Stomach smooth muscle (tissue), 2 donors: ENCODE results near the gene BCAP31.
"Not testable (repeated sequence)": the region's sequence is repeated elsewhere in the genome, so short reads cannot be mapped to it uniquely, and the experiment has no call there.

Experiments
- H3K27ac ChIP-seq: one replicate; pipeline ENCODE4 v1.7.0; 2013; ENCODE audit warnings: mild to moderate bottlenecking, low read length, inconsistent platforms
- H3K27me3 ChIP-seq, 2 donors: one replicate each; pipeline ENCODE4 v1.7.0; 2013; ENCODE audit warnings: low read length in 2 of 2; ENCODE audit not compliant: insufficient read depth in 2 of 2, control insufficient read depth in 1 of 2
- H3K36me3 ChIP-seq, 2 donors: one replicate each; pipeline ENCODE4 v1.7.0; 2013; ENCODE audit warnings: low read length in 2 of 2; ENCODE audit not compliant: control insufficient read depth in 2 of 2, insufficient read depth in 2 of 2
- H3K4me1 ChIP-seq: one replicate; pipeline ENCODE4 v1.7.0; 2013; ENCODE audit warnings: low read length; ENCODE audit not compliant: control insufficient read depth, insufficient read depth
- H3K4me3 ChIP-seq, 2 donors: one replicate each; pipeline ENCODE4 v1.7.0; 2013; ENCODE audit warnings: low read length in 2 of 2
- H3K9ac ChIP-seq, 2 donors: one replicate each; pipeline ENCODE4 v1.7.0; 2013; ENCODE audit warnings: low read length in 2 of 2, mild to moderate bottlenecking in 1 of 2
- H3K9me3 ChIP-seq, 2 donors: one replicate each; pipeline ENCODE4 v1.7.0; 2013; ENCODE audit warnings: low read length in 2 of 2; ENCODE audit not compliant: control insufficient read depth in 2 of 2
- donor health status: healthy.
- donor health status: Pancreatic carcinoma.

BCAP31 gene

DNA sequence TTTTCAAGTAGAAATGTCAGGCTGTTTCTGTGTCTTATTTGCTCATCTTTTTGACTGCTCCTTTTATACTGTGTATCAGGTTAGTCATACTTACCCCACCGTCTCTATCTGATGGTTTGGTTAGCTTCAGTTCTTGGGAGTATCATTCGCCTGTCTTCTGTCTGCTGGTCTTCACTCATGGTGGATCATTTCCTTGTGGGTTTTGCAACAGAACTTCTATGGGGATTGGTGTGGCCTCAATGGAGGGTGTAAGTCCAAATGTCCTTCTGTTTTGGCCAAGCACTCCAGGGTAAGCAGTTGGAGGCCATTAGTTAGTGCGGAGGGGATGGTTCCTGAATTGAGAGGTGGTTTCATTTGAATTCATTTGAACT lies 7.6 kb upstream of the BCAP31 start:
- no peak overlapping the region for H3K9ac ChIP-seq
- peaks cover 23% of the 10 kb centered on the region for H3K4me1 ChIP-seq
- no peak overlapping the region for H3K4me3 ChIP-seq
- peaks cover 0 to 7% of the 10 kb centered on the region in 2 donors for H3K9me3 ChIP-seq
- H3K27me3 ChIP-seq: peaks cover 0 to 10% of the 10 kb centered on the region in 2 donors
- no peak overlapping the region for H3K27ac ChIP-seq
- peaks cover 0 to 8% of the 10 kb centered on the region in 2 donors for H3K36me3 ChIP-seq

DNA sequence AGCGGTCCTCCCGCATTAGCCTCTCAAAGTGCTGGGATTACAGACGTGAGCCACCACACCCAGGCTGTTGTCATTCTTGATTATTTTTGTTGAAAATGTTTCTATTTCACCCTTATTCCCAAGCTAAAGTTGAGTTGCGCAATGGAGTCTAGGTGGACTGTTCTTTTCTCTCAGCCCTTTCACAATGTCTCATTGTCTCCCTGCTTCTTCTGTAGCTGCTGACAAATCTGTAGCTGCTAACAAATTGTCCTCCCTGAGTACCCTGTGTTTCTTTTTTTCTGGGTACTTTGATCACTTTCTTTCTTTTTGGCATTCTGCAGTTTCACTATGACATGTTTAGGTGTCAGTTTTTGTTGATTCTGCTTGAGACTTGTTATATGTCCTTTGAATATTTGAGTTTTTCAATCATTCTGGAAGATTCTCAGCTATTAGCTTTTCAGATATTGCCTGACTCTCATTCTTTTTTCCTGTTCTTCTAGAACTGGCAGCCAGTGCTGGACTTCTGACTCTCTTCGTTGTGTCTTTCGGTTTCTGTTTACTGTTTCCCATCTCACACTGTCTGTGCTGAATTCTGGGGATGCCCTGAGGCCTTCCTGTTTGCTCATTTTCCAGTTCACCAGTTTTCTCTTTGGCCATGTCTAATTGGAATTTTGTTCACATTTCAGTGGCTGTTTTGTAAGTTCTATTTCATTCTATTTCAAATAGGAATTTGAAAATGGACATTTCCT lies 7.1 kb upstream of the BCAP31 start:
- Histone ChIP-seq H3K4me3 (no peak overlapping the region), H3K27me3 (peaks cover 0 to 10% of the 10 kb centered on the region in 2 donors), H3K27ac (no peak overlapping the region)

DNA sequence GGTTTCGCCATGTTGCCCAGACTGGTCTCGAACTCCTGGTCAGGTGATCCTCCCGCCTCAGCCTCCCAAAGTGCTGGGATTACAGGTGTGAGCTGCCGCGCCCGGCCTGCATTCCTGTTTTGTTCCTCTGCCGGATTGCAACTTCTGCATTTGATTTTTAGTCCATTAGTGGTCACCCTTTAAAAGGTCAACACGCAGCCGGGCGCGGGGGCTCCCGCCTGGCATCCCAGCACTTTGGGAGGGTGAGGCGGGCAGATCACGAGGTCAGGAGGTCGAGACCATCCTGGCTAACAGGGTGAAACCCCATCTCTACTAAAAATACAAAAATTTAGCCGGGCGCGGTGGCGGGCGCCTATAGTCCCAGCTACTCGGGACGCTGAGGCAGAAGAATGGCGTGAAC lies 5.9 kb upstream of the BCAP31 start:
- not testable (repeated sequence) for H3K27ac ChIP-seq, H3K9ac ChIP-seq, H3K9me3 ChIP-seq, H3K4me3 ChIP-seq, H3K27me3 ChIP-seq, H3K36me3 ChIP-seq
- H3K4me1 ChIP-seq: peaks cover 40% of the 10 kb centered on the region

More for the DNA sequence above, 7.1 kb upstream of the BCAP31 start:
- Histone ChIP-seq H3K36me3 (peaks cover 0 to 4% of the 10 kb centered on the region in 2 donors), H3K9me3 (peaks cover 0 to 7% of the 10 kb centered on the region in 2 donors), H3K4me1 (peaks cover 29% of the 10 kb centered on the region), H3K9ac (no peak overlapping the region)

DNA sequence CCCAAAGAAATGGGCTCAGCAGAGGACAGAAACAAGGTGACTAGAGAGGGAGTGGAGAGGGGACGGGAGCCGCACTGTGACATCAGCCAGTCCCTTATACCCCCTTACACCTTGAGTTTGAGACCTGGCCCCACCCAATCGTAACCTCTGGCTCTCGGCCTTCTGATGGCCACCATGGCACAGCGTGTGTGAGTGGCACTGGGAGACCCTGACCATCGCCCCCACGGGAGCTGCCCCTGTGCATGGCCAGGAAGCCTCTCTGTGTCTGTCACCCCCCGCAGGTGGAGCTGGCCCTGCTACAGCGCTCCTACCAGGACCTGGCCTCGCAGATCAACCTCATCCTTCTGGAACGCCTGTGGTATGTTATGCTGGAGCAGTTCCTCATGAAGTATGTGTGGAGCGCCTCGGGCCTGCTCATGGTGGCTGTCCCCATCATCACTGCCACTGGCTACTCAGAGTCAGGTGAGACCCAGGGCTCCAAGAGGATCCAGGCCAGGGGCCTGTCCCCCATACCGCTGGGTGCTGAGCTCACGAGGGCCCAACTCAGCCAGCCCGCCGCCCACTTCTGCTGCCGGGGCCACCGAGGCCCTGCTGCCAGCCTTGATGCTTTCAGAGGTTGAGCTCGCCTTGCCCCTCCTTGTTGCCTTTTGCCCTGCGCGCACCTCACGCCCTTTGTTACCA lies 4.9 kb upstream of the BCAP31 start:
- Histone ChIP-seq H3K36me3 (peaks cover 0 to 3% of the 10 kb centered on the region in 2 donors), H3K9me3 (peaks cover 0 to 7% of the 10 kb centered on the region in 2 donors), H3K4me1 (peaks cover 44% of the 10 kb centered on the region), H3K9ac (no peak overlapping the region), H3K27ac (no peak overlapping the region), H3K27me3 (peaks cover 0 to 6% of the 10 kb centered on the region in 2 donors), H3K4me3 (no peak overlapping the region)

DNA sequence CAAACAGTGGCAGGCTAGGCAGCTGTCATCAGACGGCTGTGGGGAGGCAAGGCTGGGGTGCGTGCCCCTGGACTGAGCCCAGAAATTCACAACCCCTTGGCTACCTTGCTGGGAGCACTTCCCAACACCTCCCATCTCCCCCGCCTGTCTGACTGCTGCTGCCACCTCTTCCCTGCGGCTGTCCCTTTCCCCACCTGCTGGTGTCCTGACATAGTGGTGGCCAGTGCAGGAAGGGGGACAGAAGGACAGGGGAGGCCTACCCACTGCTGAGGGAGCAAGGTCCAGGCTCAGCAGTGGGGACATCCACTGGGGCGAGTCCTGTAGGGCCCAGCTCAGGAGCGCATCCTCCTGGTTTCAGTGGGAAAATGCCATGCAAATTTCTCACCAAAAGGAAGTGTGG lies 3.9 kb upstream of the BCAP31 start:
- Histone ChIP-seq H3K9ac (peak overlapping the region in 1 of 2 donors; percentile 38), H3K4me1 (peaks cover 51% of the 10 kb centered on the region), H3K4me3 (peak overlapping the region; percentile 19 to 57), H3K27me3 (peaks cover 0 to 7% of the 10 kb centered on the region in 2 donors), H3K27ac (peak overlapping the region; percentile 75), H3K36me3 (peaks cover 0 to 3% of the 10 kb centered on the region in 2 donors), H3K9me3 (peaks cover 0 to 7% of the 10 kb centered on the region in 2 donors)

DNA sequence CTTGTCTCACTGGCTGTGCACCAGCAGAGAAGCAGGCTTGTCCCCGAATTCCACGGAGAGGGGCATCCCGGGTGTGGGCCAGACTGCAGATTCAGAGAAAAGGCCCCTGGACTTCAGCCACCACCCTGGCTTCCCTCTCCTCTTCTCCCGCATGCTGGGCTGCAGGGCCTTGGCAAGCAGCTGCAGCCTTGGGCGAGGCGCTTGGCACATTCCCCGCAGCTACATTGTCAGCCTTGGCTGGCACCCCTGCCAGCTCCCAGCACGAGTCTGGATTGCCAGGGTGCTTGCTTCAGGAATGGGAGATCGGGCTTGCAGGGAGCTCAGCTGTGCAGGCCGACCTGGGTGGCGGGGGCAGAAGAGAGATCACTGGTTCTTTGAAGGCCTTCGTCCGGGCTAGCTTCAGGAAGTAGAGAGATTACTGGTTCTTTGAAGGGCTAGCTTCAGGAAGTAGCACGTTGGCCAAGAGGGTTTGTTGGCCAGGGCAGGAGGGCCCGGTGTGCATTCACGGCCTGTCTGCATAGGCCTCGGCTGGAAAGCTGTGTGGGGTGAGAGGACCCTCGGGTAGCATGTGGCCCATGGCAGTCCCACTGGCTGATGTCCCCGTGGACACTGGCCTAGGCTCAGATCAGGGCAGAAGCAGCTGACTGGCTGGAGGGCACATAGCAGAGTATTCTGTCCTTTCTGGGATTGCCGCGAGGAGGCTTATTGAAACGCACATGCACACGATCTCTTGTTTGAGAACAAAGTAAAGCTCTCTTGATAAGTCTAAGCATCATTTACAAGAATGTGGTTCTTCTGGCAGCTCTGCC lies 3.1 kb upstream of the BCAP31 start:
- Histone ChIP-seq H3K9me3 (peaks cover 0 to 7% of the 10 kb centered on the region in 2 donors), H3K9ac (peak overlapping the region; percentile 29 to 38), H3K36me3 (peaks cover 0 to 3% of the 10 kb centered on the region in 2 donors), H3K4me1 (peaks cover 57% of the 10 kb centered on the region), H3K27ac (peak overlapping the region; percentile 75), H3K4me3 (peak overlapping the region; percentile 22 to 57), H3K27me3 (peaks cover 0 to 8% of the 10 kb centered on the region in 2 donors)

DNA sequence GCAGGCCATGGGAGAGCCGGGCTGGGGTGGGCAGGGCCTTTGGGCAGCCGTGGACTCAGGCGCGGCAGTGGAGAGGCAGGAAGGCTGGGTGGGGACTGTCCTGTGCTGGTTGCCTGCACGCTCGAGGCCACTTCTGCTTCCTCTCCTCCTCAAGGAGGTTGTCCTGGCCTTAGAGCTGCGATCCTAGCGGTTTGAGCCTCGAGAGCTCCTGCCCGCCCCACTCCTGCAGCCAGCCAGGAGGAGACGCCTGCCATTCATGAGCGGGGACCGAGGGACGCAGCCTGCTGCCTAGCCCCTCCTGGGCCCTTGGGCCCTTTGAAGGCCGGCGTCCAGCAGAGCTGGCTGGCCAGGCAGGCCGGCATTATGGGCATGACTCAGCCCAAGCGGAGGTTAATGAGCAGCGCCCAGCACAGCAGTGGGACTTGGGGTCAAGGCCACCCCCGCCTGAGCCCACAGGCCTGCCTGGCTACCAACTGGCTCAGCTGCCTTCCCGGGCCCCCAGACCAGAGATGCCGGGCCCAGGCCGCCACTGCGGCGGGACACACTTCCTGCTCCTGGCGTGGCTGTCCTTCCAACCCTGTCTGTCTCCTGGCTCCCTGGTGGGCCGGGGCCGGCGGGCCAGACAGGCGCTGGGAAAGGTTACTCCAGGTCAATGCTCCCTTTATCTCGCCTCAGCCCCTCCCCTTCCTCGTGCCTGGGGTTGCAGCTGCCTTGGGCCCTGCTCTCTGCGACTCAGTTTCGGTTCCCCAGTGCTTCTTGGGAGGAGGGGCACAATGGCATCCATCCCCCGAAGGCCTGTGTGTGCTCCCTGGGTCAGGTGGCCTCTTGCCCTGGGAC lies 2.3 kb upstream of the BCAP31 start:
- peaks cover 0 to 8% of the 10 kb centered on the region in 2 donors for H3K27me3 ChIP-seq
- H3K27ac ChIP-seq: peak overlapping the region; percentile 75
- H3K4me1 ChIP-seq: peaks cover 57% of the 10 kb centered on the region
- H3K4me3 ChIP-seq: peak overlapping the region; percentile 22 to 57
- peaks cover 0 to 3% of the 10 kb centered on the region in 2 donors for H3K36me3 ChIP-seq
- no peak overlapping the region for H3K9ac ChIP-seq
- H3K9me3 ChIP-seq: peaks cover 0 to 1% of the 10 kb centered on the region in 2 donors

DNA sequence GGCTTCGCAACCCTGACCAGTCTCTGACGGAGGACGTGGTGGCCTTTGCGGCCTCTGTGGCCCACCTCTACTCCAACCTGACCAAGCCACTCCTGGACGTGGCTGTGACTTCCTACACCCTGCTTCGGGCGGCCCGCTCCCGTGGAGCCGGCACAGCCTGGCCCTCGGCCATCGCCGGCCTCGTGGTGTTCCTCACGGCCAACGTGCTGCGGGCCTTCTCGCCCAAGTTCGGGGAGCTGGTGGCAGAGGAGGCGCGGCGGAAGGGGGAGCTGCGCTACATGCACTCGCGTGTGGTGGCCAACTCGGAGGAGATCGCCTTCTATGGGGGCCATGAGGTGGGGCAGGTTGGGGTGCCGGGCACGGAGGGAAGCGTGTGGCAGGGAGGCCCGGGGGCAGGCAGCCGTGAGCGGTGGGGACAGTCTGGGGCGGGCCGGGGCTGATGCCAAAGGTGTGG lies 1.7 kb upstream of the BCAP31 start:
- Histone ChIP-seq H3K36me3 (peaks cover 1 to 4% of the 10 kb centered on the region in 2 donors), H3K27me3 (peaks cover 0 to 8% of the 10 kb centered on the region in 2 donors), H3K9me3 (no peaks in the 10 kb centered on the region), H3K4me3 (peak overlapping the region in 1 of 2 donors; percentile 57), H3K9ac (no peak overlapping the region), H3K27ac (peak overlapping the region; percentile 75), H3K4me1 (peaks cover 57% of the 10 kb centered on the region)

DNA sequence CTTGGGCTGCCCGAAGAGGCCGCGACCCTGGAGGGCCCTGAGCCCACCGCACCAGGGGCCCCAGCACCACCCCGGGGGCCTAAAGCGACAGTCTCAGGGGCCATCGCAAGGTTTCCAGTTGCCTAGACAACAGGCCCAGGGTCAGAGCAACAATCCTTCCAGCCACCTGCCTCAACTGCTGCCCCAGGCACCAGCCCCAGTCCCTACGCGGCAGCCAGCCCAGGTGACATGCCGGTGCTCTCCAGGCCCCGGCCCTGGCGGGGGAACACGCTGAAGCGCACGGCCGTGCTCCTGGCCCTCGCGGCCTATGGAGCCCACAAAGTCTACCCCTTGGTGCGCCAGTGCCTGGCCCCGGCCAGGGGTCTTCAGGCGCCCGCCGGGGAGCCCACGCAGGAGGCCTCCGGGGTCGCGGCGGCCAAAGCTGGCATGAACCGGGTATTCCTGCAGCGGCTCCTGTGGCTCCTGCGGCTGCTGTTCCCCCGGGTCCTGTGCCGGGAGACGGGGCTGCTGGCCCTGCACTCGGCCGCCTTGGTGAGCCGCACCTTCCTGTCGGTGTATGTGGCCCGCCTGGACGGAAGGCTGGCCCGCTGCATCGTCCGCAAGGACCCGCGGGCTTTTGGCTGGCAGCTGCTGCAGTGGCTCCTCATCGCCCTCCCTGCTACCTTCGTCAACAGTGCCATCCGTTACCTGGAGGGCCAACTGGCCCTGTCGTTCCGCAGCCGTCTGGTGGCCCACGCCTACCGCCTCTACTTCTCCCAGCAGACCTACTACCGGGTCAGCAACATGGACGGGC lies 1.0 kb upstream of the BCAP31 start:
- Histone ChIP-seq H3K9me3 (no peaks in the 10 kb centered on the region), H3K9ac (peak overlapping the region; percentile 47 to 67), H3K27me3 (peaks cover 0 to 8% of the 10 kb centered on the region in 2 donors), H3K36me3 (peaks cover 5 to 7% of the 10 kb centered on the region in 2 donors), H3K27ac (peak overlapping the region; percentile 75), H3K4me1 (peaks cover 57% of the 10 kb centered on the region), H3K4me3 (peak overlapping the region; percentile 36 to 66)
